ENCODE results near the gene GNG7.

The GNG7 gene

GRCh38 chr19:2740314-2740656 lies 37.8 kb upstream of the GNG7 start:
- TF ChIP-seq CTCF (IDR thresholded peaks at IDR 0.05; ENCODE audit: low read depth, low read length, missing control alignments), result no peak
- H3K4me3 ChIP-seq (ENCODE audit: low read depth, low read length), result no peak overlapping the region
- DNase-seq (ENCODE audit: low read depth), result no peak

GRCh38 chr19:2739602-2740313 lies 37.3 kb upstream of the GNG7 start, which contains the start of gene SLC39A3:
Gene SLC39A3 (minus strand): TSS chr19:2740017. CDS start chr19:2737257, 2,760 bp downstream.
- no peak for TF ChIP-seq CTCF (IDR thresholded peaks at IDR 0.05; ENCODE audit: low read depth, low read length, missing control alignments)
- H3K4me3 ChIP-seq (ENCODE audit: low read depth, low read length), result peak within 1 kb of the TSS; percentile 97
- DNase-seq (ENCODE audit: low read depth), result peak; percentile 98

- DNase-seq (ENCODE audit: low read depth), result no peak
- H3K4me3 ChIP-seq (ENCODE audit: low read depth, low read length), result no peak overlapping the region
- no peak for TF ChIP-seq CTCF (IDR thresholded peaks at IDR 0.05; ENCODE audit: low read depth, low read length, missing control alignments)
These were observed 34.2 kb upstream of the GNG7 start for GRCh38 chr19:2736550-2737190.

- no peak for DNase-seq (ENCODE audit: low read depth)
- TF ChIP-seq CTCF (IDR thresholded peaks at IDR 0.05; ENCODE audit: low read depth, low read length, missing control alignments), result no peak
- H3K4me3 ChIP-seq (ENCODE audit: low read depth, low read length), result no peak overlapping the region
These were observed 32.9 kb upstream of the GNG7 start for GRCh38 chr19:2735374-2735773.

GRCh38 chr19:2734589-2735288 lies 32.2 kb upstream of the GNG7 start:
- no peak overlapping the region for H3K4me3 ChIP-seq (ENCODE audit: low read depth, low read length)
- no peak for DNase-seq (ENCODE audit: low read depth)
- no peak for TF ChIP-seq CTCF (IDR thresholded peaks at IDR 0.05; ENCODE audit: low read depth, low read length, missing control alignments)

- TF ChIP-seq CTCF (IDR thresholded peaks at IDR 0.05; ENCODE audit: low read depth, low read length, missing control alignments), result no peak
- DNase-seq (ENCODE audit: low read depth), result no peak
- no peak overlapping the region for H3K4me3 ChIP-seq (ENCODE audit: low read depth, low read length)
These were observed 31.6 kb upstream of the GNG7 start for GRCh38 chr19:2733930-2734588.
